Measurements from ENCODE around the gene NUDT2. TPM values are rescaled to one million over a fixed set of nuclear protein-coding genes. Genes with fewer than 3 reads are reported as not detected.

The NUDT2 gene
- polyA plus RNA-seq, 1 donor from 2014 or later: 62.6 TPM

DNA sequence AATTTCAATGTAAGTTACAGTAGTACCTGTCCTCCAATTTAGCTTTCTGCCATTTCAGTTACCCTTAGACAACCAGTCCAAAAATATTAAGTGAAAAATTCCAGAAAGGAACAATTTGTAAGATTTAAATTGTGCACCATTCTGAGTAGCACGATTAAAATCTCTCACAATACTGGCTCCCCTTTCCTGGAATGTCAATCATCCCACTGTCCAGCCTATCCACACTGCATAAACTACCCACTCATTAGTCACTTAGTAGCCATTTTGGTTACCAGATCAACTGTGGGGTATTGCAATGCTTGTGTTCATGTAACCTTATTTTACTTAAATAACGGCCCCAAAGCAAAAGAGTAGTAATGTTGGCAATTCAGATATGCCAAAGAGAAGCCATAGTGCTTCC is 11.9 kb upstream of the NUDT2 start:
- Histone ChIP-seq H3K9ac (ENCODE audit: low read length) (no peak overlapping the region), H3K27me3 (ENCODE audit: insufficient read depth, low read depth, low read length) (no peaks in the 10 kb centered on the region), H4K20me1 (ENCODE audit: insufficient read depth) (no peaks in the 10 kb centered on the region), H3K27ac (ENCODE audit: low read length) (no peak overlapping the region), H2AFZ (ENCODE audit: low read depth, low read length) (no peak overlapping the region), H3K9me2 (ENCODE audit: insufficient read depth, low read length) (no peaks in the 10 kb centered on the region), H3K4me2 (ENCODE audit: low read length) (no peak overlapping the region), H3K79me2 (replicated peaks; ENCODE audit: insufficient read depth, low read length) (peaks cover 3% of the 10 kb centered on the region), H3F3A (ENCODE audit: insufficient read depth, low read length, poor library complexity, severe bottlenecking) (no peaks in the 10 kb centered on the region), H3K9me3 (ENCODE audit: low read length) (no peaks in the 10 kb centered on the region), H3K36me3 (ENCODE audit: insufficient read depth, low read length) (no peaks in the 10 kb centered on the region), H3K4me3 (ENCODE audit: low read length) (no peak overlapping the region)
- no peak for TF ChIP-seq TAF1 (IDR thresholded peaks at IDR 0.05; ENCODE audit: low read depth)
- TF ChIP-seq MXI1 (conservative IDR thresholded peaks at IDR 0.05; ENCODE audit: poor library complexity, severe bottlenecking): no peak
- TF ChIP-seq SMC3 (conservative IDR thresholded peaks at IDR 0.05; ENCODE audit: poor library complexity): no peak
- TF ChIP-seq, protein P1, sequence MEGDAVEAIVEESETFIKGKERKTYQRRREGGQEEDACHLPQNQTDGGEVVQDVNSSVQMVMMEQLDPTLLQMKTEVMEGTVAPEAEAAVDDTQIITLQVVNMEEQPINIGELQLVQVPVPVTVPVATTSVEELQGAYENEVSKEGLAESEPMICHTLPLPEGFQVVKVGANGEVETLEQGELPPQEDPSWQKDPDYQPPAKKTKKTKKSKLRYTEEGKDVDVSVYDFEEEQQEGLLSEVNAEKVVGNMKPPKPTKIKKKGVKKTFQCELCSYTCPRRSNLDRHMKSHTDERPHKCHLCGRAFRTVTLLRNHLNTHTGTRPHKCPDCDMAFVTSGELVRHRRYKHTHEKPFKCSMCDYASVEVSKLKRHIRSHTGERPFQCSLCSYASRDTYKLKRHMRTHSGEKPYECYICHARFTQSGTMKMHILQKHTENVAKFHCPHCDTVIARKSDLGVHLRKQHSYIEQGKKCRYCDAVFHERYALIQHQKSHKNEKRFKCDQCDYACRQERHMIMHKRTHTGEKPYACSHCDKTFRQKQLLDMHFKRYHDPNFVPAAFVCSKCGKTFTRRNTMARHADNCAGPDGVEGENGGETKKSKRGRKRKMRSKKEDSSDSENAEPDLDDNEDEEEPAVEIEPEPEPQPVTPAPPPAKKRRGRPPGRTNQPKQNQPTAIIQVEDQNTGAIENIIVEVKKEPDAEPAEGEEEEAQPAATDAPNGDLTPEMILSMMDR (IDR thresholded peaks at IDR 0.05; ENCODE audit: poor library complexity, severe bottlenecking): no peak
- no peak for TF ChIP-seq POLR2AphosphoS5 (IDR thresholded peaks at IDR 0.05)
- TF ChIP-seq EP300 (conservative IDR thresholded peaks at IDR 0.05; ENCODE audit: poor library complexity, severe bottlenecking): no peak
- TF ChIP-seq EZH2 (IDR thresholded peaks at IDR 0.05; ENCODE audit: borderline replicate concordance, insufficient read depth, low read length, poor library complexity, severe bottlenecking): no peak

DNA sequence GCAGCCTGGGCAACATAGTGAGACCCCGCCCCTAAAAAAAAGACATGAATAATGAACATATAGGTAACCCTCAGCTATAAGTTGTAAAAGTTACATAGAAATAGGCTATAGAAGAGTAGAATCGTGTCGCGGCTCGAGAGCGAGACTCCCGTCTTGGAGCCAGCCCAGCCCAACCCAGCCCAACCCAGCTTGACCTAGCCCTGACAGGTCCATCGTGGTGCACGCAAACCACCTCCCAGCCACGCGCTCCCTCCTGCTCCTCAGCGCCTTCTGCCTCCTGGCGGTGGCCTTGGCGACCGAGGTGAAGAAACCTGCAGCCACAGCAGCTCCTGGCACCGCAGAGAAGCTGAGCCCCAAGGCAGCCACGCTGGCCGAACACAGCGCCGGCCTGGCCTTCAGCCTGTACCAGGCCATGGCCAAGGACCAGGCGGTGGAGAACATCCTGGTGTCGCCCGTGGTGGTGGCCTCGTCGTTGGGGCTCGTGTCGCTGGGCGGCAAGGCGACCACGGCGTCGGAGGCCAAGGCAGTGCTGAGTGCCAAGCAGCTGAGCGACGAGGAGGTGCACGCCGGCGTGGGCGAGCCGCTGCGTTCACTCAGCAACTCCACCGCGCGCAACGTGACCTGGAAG is 11.1 kb upstream of the NUDT2 start:
- H3K27ac ChIP-seq (ENCODE audit: low read length): no peak overlapping the region
- no peak overlapping the region for H2AFZ ChIP-seq (ENCODE audit: low read depth, low read length)
- no peak overlapping the region for H3K9ac ChIP-seq (ENCODE audit: low read length)
- H3K36me3 ChIP-seq (ENCODE audit: insufficient read depth, low read length): no peaks in the 10 kb centered on the region
- no peaks in the 10 kb centered on the region for H3F3A ChIP-seq (ENCODE audit: insufficient read depth, low read length, poor library complexity, severe bottlenecking)
- no peaks in the 10 kb centered on the region for H3K9me3 ChIP-seq (ENCODE audit: low read length)
- TF ChIP-seq MXI1 (conservative IDR thresholded peaks at IDR 0.05; ENCODE audit: poor library complexity, severe bottlenecking): no peak
- no peaks in the 10 kb centered on the region for H3K9me2 ChIP-seq (ENCODE audit: insufficient read depth, low read length)
- H3K79me2 ChIP-seq (replicated peaks; ENCODE audit: insufficient read depth, low read length): no peaks in the 10 kb centered on the region
- no peak overlapping the region for H3K4me3 ChIP-seq (ENCODE audit: low read length)
- no peaks in the 10 kb centered on the region for H4K20me1 ChIP-seq (ENCODE audit: insufficient read depth)
- no peaks in the 10 kb centered on the region for H3K27me3 ChIP-seq (ENCODE audit: insufficient read depth, low read depth, low read length)
- no peak overlapping the region for H3K4me2 ChIP-seq (ENCODE audit: low read length)

DNA sequence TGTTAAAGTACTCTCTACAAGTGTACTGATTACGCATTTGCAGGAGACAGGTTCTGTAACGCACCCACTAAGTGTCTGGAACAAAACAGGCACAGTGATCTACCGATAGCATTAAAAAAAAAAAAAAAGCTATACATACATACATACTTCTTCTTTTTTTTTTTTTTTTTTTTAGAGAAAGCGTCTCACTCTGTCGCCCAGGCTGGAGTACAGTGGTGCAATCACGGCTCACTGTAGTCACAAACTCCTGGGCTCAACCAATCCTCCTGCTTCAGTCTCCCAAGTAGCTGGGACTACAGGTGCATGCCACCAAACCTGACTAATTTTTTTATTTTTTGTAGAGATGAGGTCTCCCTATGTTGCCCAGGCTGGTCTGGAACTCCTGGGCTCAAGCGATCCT is 7.9 kb upstream of the NUDT2 start:
- H3K27ac ChIP-seq (ENCODE audit: low read length): no peak overlapping the region
- no peak overlapping the region for H3K9ac ChIP-seq (ENCODE audit: low read length)
- H3K9me2 ChIP-seq (ENCODE audit: insufficient read depth, low read length): no peaks in the 10 kb centered on the region
- no peaks in the 10 kb centered on the region for H3K36me3 ChIP-seq (ENCODE audit: insufficient read depth, low read length)
- H3K9me3 ChIP-seq (ENCODE audit: low read length): no peaks in the 10 kb centered on the region
- no peak overlapping the region for H3K4me2 ChIP-seq (ENCODE audit: low read length)
- H3K4me3 ChIP-seq (ENCODE audit: low read length): no peak overlapping the region
- H3K27me3 ChIP-seq (ENCODE audit: insufficient read depth, low read depth, low read length): no peaks in the 10 kb centered on the region
- no peaks in the 10 kb centered on the region for H3F3A ChIP-seq (ENCODE audit: insufficient read depth, low read length, poor library complexity, severe bottlenecking)
- no peak overlapping the region for H2AFZ ChIP-seq (ENCODE audit: low read depth, low read length)
- TF ChIP-seq EZH2 (IDR thresholded peaks at IDR 0.05; ENCODE audit: borderline replicate concordance, insufficient read depth, low read length, poor library complexity, severe bottlenecking) (no peak), TAF1 (IDR thresholded peaks at IDR 0.05; ENCODE audit: low read depth) (no peak), RAD21 (conservative IDR thresholded peaks at IDR 0.05) (no peak), SMC3 (conservative IDR thresholded peaks at IDR 0.05; ENCODE audit: poor library complexity) (no peak), POLR2AphosphoS5 (IDR thresholded peaks at IDR 0.05) (no peak), MXI1 (conservative IDR thresholded peaks at IDR 0.05; ENCODE audit: poor library complexity, severe bottlenecking) (no peak), EP300 (conservative IDR thresholded peaks at IDR 0.05; ENCODE audit: poor library complexity, severe bottlenecking) (no peak)
- TF ChIP-seq, protein P2, sequence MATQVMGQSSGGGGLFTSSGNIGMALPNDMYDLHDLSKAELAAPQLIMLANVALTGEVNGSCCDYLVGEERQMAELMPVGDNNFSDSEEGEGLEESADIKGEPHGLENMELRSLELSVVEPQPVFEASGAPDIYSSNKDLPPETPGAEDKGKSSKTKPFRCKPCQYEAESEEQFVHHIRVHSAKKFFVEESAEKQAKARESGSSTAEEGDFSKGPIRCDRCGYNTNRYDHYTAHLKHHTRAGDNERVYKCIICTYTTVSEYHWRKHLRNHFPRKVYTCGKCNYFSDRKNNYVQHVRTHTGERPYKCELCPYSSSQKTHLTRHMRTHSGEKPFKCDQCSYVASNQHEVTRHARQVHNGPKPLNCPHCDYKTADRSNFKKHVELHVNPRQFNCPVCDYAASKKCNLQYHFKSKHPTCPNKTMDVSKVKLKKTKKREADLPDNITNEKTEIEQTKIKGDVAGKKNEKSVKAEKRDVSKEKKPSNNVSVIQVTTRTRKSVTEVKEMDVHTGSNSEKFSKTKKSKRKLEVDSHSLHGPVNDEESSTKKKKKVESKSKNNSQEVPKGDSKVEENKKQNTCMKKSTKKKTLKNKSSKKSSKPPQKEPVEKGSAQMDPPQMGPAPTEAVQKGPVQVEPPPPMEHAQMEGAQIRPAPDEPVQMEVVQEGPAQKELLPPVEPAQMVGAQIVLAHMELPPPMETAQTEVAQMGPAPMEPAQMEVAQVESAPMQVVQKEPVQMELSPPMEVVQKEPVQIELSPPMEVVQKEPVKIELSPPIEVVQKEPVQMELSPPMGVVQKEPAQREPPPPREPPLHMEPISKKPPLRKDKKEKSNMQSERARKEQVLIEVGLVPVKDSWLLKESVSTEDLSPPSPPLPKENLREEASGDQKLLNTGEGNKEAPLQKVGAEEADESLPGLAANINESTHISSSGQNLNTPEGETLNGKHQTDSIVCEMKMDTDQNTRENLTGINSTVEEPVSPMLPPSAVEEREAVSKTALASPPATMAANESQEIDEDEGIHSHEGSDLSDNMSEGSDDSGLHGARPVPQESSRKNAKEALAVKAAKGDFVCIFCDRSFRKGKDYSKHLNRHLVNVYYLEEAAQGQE (IDR thresholded peaks at IDR 0.05; ENCODE audit: borderline replicate concordance): no peak
- TF ChIP-seq, protein P1 (IDR thresholded peaks at IDR 0.05; ENCODE audit: poor library complexity, severe bottlenecking): no peak
- H4K20me1 ChIP-seq (ENCODE audit: insufficient read depth): no peaks in the 10 kb centered on the region
- peaks cover 16% of the 10 kb centered on the region for H3K79me2 ChIP-seq (replicated peaks; ENCODE audit: insufficient read depth, low read length)

Measured in neural cell (in vitro differentiated cells).